Activated CD4-positive, alpha-beta T cell treated with anti-CD3 and anti-CD28 coated beads, Interleukin-2, amount 10 ng/mL, durations not matched to agents 24 days and 14 days (primary cell): ENCODE results near the gene PLEKHM2. TPM values are rescaled to one million over a fixed set of nuclear protein-coding genes. Genes with fewer than 3 reads are reported as not detected.

Experiments used
- DNase-seq: peaks from one replicate; pipeline ENCODE4 v3.0.0; 2022
- H3K27ac Mint-ChIP-seq: one replicate; pipeline ENCODE4 v1.8.0; 2022; ENCODE audit warnings: mild to moderate bottlenecking, mixed read lengths
- H3K27me3 Mint-ChIP-seq: one replicate; pipeline ENCODE4 v1.8.0; 2022; ENCODE audit warnings: mixed read lengths
- H3K36me3 Mint-ChIP-seq: one replicate; pipeline ENCODE4 v1.8.0; 2022; ENCODE audit warnings: low read depth, mild to moderate bottlenecking, mixed read lengths
- H3K4me1 Mint-ChIP-seq: one replicate; pipeline ENCODE4 v1.8.0; 2021; ENCODE audit warnings: mixed read lengths
- H3K4me3 Mint-ChIP-seq: one replicate; pipeline ENCODE4 v1.8.0; 2022; ENCODE audit warnings: mild to moderate bottlenecking, moderate library complexity, mixed read lengths
- H3K9me3 Mint-ChIP-seq: one replicate; pipeline ENCODE4 v1.8.0; 2021; ENCODE audit warnings: mixed read lengths
- intact Hi-C: fragments of 100-400 bp; cut with micrococcal nuclease; formaldehyde crosslinking; loops from one replicate; pipeline ENCODE4 v1.15.1; 2023
- total RNA-seq: library from RNA; stranded (reverse); gene quantifications from 2 replicates; pipeline ENCODE4 v1.2.3, GENCODE V29; 2022

PLEKHM2 gene
- total RNA-seq, 1 donor from 2014 or later = 59.9 TPM

DNA sequence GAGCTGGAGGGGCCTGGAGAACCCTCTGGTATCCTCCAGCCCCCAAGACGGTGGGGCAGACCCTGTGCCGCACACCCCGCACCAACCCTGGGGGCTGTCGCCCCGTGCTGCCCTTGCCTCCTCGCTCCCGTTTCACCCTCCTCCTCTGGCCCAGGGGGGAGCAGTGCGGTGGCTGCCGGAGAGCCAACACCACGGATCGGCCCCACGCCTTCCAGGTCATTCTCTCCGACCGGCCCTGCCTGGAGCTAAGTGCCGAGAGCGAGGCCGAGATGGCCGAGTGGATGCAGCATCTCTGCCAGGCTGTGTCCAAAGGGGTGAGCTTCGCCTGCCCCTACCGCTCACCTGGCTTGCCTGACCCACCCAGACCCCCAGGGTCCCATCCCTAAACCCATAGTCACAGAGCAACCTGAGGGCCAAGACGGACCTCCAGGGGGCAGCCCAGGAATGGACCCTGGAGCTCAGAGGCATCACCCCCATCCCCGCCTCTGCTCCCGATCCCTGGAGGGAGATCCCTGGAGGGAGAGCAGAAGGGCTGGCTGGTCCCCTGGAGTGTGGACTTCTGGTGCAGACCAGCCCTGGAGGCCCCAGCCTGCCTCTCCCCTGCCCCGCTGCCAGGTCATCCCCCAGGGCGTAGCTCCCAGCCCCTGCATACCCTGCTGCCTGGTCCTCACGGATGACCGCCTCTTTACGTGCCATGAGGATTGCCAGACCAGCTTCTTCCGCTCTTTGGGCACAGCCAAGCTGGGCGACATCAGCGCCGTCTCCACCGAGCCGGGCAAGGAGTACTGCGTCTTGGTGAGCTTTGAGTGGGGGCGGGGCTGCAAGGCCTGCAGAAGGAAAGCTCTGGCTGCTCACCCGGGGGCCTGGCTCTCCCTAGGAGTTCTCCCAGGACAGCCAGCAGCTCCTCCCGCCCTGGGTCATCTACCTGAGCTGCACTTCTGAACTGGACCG, 47.9 kb downstream of the PLEKHM2 start:
- H3K27ac Mint-ChIP-seq = no peak overlapping the region
- no peaks in the 10 kb centered on the region for H3K9me3 Mint-ChIP-seq
- no peak for DNase-seq
- no peaks in the 10 kb centered on the region for H3K27me3 Mint-ChIP-seq
- peaks cover 19% of the 10 kb centered on the region for H3K36me3 Mint-ChIP-seq
- H3K4me1 Mint-ChIP-seq = no peaks in the 10 kb centered on the region
- intact Hi-C loops = no loop called here
- H3K4me3 Mint-ChIP-seq = no peak overlapping the region

GRCh38 chr1:15732686-15733081, 48.6 kb downstream of the PLEKHM2 start:
- Mint-ChIP-seq H3K27me3 (no peaks in the 10 kb centered on the region), H3K9me3 (no peaks in the 10 kb centered on the region), H3K4me3 (no peak overlapping the region), H3K36me3 (peaks cover 17% of the 10 kb centered on the region), H3K27ac (no peak overlapping the region), H3K4me1 (no peaks in the 10 kb centered on the region)
- intact Hi-C loops = no loop called here
- DNase-seq = no peak

GRCh38 chr1:15733218-15733725, 49.2 kb downstream of the PLEKHM2 start:
- intact Hi-C loops = no loop called here
- Mint-ChIP-seq H3K27me3 (no peaks in the 10 kb centered on the region), H3K36me3 (peaks cover 12% of the 10 kb centered on the region), H3K4me1 (no peaks in the 10 kb centered on the region), H3K9me3 (no peaks in the 10 kb centered on the region), H3K4me3 (no peak overlapping the region), H3K27ac (no peak overlapping the region)
- no peak for DNase-seq

- Mint-ChIP-seq H3K36me3 (peaks cover 11% of the 10 kb centered on the region), H3K9me3 (no peaks in the 10 kb centered on the region), H3K4me3 (no peak overlapping the region), H3K4me1 (no peaks in the 10 kb centered on the region), H3K27ac (no peak overlapping the region), H3K27me3 (no peaks in the 10 kb centered on the region)
- intact Hi-C loops = no loop called here
- DNase-seq = no peak
These were observed 49.7 kb downstream of the PLEKHM2 start for GRCh38 chr1:15733726-15734226.

- Mint-ChIP-seq H3K4me1 (no peaks in the 10 kb centered on the region), H3K27me3 (no peaks in the 10 kb centered on the region), H3K9me3 (no peaks in the 10 kb centered on the region), H3K27ac (no peak overlapping the region), H3K4me3 (no peak overlapping the region), H3K36me3 (peaks cover 11% of the 10 kb centered on the region)
- no peak for DNase-seq
- intact Hi-C loops = no loop called here
These were observed 50.2 kb downstream of the PLEKHM2 start for GRCh38 chr1:15734296-15734695.

GRCh38 chr1:15734901-15735300, 50.8 kb downstream of the PLEKHM2 start:
- intact Hi-C loops = no loop called here
- no peak overlapping the region for H3K27ac Mint-ChIP-seq

DNA sequence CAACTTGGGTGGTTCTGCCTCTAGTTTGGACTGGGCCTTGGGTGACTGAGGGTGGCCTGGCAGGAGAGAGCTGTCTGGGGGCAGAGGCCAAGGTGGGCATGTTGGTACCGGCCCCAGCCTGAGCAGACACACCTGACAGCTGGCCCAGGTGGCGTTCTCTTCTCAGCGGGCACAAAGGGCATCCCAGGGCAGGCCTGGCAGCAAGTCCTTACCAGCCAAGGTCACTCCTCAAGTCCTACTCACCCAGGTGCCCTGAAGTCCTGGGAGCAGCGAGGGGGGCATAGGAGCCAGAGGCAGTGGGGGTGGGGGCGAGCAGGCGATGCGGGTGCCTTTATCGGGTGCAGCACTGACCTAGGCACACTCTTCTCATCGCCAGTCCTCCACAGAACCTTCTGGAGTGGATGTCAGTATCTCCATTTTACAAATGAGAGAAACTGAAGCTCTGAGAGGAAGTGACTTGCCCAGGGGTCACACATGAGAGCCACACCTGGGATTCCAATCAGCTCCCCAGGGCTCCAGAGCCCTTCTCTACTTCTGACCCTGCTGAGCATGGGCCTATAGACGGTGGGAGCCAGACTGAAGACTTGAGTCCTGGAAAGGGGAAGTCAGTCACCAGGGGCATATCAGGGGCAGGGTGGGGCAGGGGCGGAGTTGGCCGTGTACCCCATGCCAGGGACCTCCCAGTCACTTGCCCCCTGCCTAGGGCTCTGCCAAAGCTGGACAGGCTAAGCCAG, 51.4 kb downstream of the PLEKHM2 start:
- no peaks in the 10 kb centered on the region for H3K9me3 Mint-ChIP-seq
- peaks cover 8% of the 10 kb centered on the region for H3K36me3 Mint-ChIP-seq
- DNase-seq = no peak
- no peaks in the 10 kb centered on the region for H3K4me1 Mint-ChIP-seq
- intact Hi-C loops = no loop called here
- no peaks in the 10 kb centered on the region for H3K27me3 Mint-ChIP-seq
- no peak overlapping the region for H3K27ac Mint-ChIP-seq
- H3K4me3 Mint-ChIP-seq = no peak overlapping the region

More at GRCh38 chr1:15734901-15735300, 50.8 kb downstream of the PLEKHM2 start:
- Mint-ChIP-seq H3K4me3 (no peak overlapping the region), H3K36me3 (peaks cover 8% of the 10 kb centered on the region), H3K9me3 (no peaks in the 10 kb centered on the region), H3K4me1 (no peaks in the 10 kb centered on the region), H3K27me3 (no peaks in the 10 kb centered on the region)
- no peak for DNase-seq

GRCh38 chr1:15736038-15736891, 52.1 kb downstream of the PLEKHM2 start, which contains the start of gene SLC25A34:
SLC25A34 (plus strand) TSS chr1:15736258; CDS start chr1:15736486, 228 bp downstream.
- no peak for DNase-seq
- Mint-ChIP-seq H3K27me3 (no peaks in the 10 kb centered on the region), H3K36me3 (peaks cover 8% of the 10 kb centered on the region), H3K4me1 (peaks cover under 1% of the 10 kb centered on the region), H3K4me3 (no peak within 1 kb of the TSS), H3K9me3 (no peaks in the 10 kb centered on the region), H3K27ac (no peak within 1 kb of the TSS)
- intact Hi-C loops = no loop called here

GRCh38 chr1:15736892-15737261, 52.8 kb downstream of the PLEKHM2 start:
- Mint-ChIP-seq H3K36me3 (peaks cover 8% of the 10 kb centered on the region), H3K27ac (no peak overlapping the region), H3K4me3 (no peak overlapping the region), H3K4me1 (peaks cover 4% of the 10 kb centered on the region), H3K27me3 (no peaks in the 10 kb centered on the region), H3K9me3 (no peaks in the 10 kb centered on the region)
- intact Hi-C loops = no loop called here
- no peak for DNase-seq

DNA sequence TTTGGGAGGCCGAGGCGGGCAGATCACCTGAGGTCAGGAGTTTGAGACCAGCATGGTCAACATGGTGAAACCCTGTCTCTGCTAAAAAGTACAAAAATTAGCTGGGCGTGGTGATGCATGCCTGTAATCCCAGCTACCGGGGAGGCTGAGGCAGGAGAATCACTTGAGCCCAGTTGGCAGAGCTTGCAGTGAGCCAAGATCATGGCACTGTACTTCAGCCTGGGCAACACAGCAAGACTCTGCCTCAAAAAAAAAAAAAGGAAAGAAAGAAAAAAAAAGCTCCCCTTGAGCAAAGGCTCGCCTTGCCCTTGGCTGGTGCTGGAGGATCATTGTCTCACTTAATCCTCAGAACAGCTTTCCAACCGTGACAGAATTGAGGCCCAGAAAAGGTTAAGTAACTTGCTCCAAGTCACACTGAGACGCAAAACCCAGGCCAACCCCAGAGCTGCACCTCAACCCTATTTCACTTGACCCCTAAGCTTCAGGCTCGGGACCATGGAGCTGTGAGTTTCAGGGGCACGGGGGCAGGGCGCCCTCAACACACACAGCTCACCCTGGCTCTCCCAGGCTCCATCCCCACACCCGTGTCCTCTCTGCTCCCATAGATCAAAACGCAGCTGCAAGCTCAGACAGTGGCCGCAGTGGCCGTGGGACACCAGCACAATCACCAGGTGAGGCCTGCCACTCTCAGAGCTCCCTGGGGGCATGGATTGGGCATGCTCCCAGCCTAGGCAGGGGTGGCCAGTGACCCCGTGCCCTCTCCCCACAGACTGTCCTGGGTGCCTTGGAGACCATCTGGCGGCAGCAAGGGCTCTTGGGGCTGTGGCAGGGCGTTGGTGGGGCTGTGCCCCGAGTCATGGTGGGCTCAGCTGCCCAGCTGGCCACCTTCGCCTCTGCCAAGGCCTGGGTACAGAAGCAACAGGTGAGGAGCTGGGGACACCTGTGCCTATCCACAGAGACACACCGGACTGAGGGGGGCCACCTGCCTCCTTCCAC, 53.5 kb downstream of the PLEKHM2 start:
- H3K4me1 Mint-ChIP-seq = peaks cover 4% of the 10 kb centered on the region
- intact Hi-C loops = no loop called here
- no peaks in the 10 kb centered on the region for H3K9me3 Mint-ChIP-seq
- H3K36me3 Mint-ChIP-seq = peaks cover 5% of the 10 kb centered on the region
- no peak for DNase-seq
- H3K4me3 Mint-ChIP-seq = no peak overlapping the region
- H3K27me3 Mint-ChIP-seq = no peaks in the 10 kb centered on the region
- H3K27ac Mint-ChIP-seq = no peak overlapping the region

GRCh38 chr1:15738416-15739113, 54.4 kb downstream of the PLEKHM2 start:
- Mint-ChIP-seq H3K9me3 (no peaks in the 10 kb centered on the region), H3K4me3 (no peak overlapping the region), H3K4me1 (peaks cover 4% of the 10 kb centered on the region), H3K36me3 (no peaks in the 10 kb centered on the region), H3K27me3 (no peaks in the 10 kb centered on the region), H3K27ac (no peak overlapping the region)
- no peak for DNase-seq
- intact Hi-C loops = no loop called here

- Mint-ChIP-seq H3K4me3 (no peak overlapping the region), H3K27ac (no peak overlapping the region)
These were observed 55.1 kb downstream of the PLEKHM2 start for GRCh38 chr1:15739259-15739658.

More at GRCh38 chr1:15739259-15739658, 55.1 kb downstream of the PLEKHM2 start:
- Mint-ChIP-seq H3K36me3 (no peaks in the 10 kb centered on the region), H3K9me3 (no peaks in the 10 kb centered on the region), H3K4me1 (peaks cover 4% of the 10 kb centered on the region), H3K27me3 (no peaks in the 10 kb centered on the region)
- DNase-seq = no peak
- intact Hi-C loops = no loop called here
